ENCODE measurements around the gene TMIGD3. TPM values are rescaled to one million over a fixed set of nuclear protein-coding genes. Genes with fewer than 3 reads are reported as not detected.

TMIGD3 gene
- total RNA-seq, 3 donors from 2014 or later (not counting 1 experiment from before 2014, with no cell fraction given) = 1.0 TPM; not detected in 2

GRCh38 chr1:111463029-111463683 lies 40.3 kb downstream of the TMIGD3 start:
- Histone ChIP-seq H3K27ac (ENCODE audit: low read length) (no peak overlapping the region), H3K4me1 (ENCODE audit: control insufficient read depth, insufficient read depth, low read length) (no peaks in the 10 kb centered on the region), H3K27me3 (ENCODE audit: control insufficient read depth, insufficient read depth, low read length) (no peaks in the 10 kb centered on the region), H3K4me3 (ENCODE audit: low read length) (no peak overlapping the region), H3K9me3 (ENCODE audit: control insufficient read depth, insufficient read depth, low read length) (no peaks in the 10 kb centered on the region), H3K36me3 (ENCODE audit: control insufficient read depth, insufficient read depth, low read length) (peaks cover 51% of the 10 kb centered on the region)
- intact Hi-C loops (cut with micrococcal nuclease) = no loop called here
- ATAC-seq = no peak
- TF ChIP-seq CTCF (IDR thresholded peaks at IDR 0.05) = no peak
- H3K9me3 Mint-ChIP-seq = no peaks in the 10 kb centered on the region
- H3K4me1 Mint-ChIP-seq = peaks cover 0 to 14% of the 10 kb centered on the region in 2 donors
- 96% methylated on average over 3 of the region's 4 CpGs for WGBS (ENCODE audit: insufficient coverage)
- peak overlapping the region; percentile 7 to 64 for H3K27ac Mint-ChIP-seq
- no peak for DNase-seq
- H3K27me3 Mint-ChIP-seq (ENCODE audit: low read depth in 2 of 2) = no peaks in the 10 kb centered on the region
- H3K4me3 Mint-ChIP-seq = no peak overlapping the region
- peaks cover 10% of the 10 kb centered on the region for H3K36me3 Mint-ChIP-seq

GRCh38 chr1:111462370-111463028 lies 40.9 kb downstream of the TMIGD3 start:
- no peaks in the 10 kb centered on the region for H3K27me3 Mint-ChIP-seq (ENCODE audit: low read depth in 2 of 2)
- ATAC-seq = no peak
- peaks cover 0 to 19% of the 10 kb centered on the region in 2 donors for H3K4me1 Mint-ChIP-seq
- DNase-seq = no peak
- TF ChIP-seq CTCF (IDR thresholded peaks at IDR 0.05) = no peak
- Histone ChIP-seq H3K4me3 (ENCODE audit: low read length) (no peak overlapping the region), H3K9me3 (ENCODE audit: control insufficient read depth, insufficient read depth, low read length) (no peaks in the 10 kb centered on the region), H3K36me3 (ENCODE audit: control insufficient read depth, insufficient read depth, low read length) (peaks cover 58% of the 10 kb centered on the region), H3K27ac (ENCODE audit: low read length) (no peak overlapping the region), H3K27me3 (ENCODE audit: control insufficient read depth, insufficient read depth, low read length) (no peaks in the 10 kb centered on the region), H3K4me1 (ENCODE audit: control insufficient read depth, insufficient read depth, low read length) (no peaks in the 10 kb centered on the region)
- intact Hi-C loops (cut with micrococcal nuclease) = no loop called here
- 100% methylated on average over 2 of the region's 4 CpGs for WGBS (ENCODE audit: insufficient coverage)
- peak overlapping the region in 1 of 2 donors; percentile 64 for H3K27ac Mint-ChIP-seq
- peaks cover 10% of the 10 kb centered on the region for H3K36me3 Mint-ChIP-seq
- no peak overlapping the region for H3K4me3 Mint-ChIP-seq
- no peaks in the 10 kb centered on the region for H3K9me3 Mint-ChIP-seq

- 91% methylated on average over 4 of the region's 6 CpGs for WGBS (ENCODE audit: insufficient coverage)
- no peak for ATAC-seq
- H3K9me3 ChIP-seq (ENCODE audit: control insufficient read depth, insufficient read depth, low read length) = no peaks in the 10 kb centered on the region
- Mint-ChIP-seq H3K27me3 (ENCODE audit: low read depth in 2 of 2) (no peaks in the 10 kb centered on the region), H3K4me1 (peaks cover 0 to 19% of the 10 kb centered on the region in 2 donors), H3K27ac (no peak overlapping the region), H3K36me3 (peaks cover 10% of the 10 kb centered on the region), H3K4me3 (no peak overlapping the region), H3K9me3 (no peaks in the 10 kb centered on the region)
- H3K4me3 ChIP-seq (ENCODE audit: low read length) = no peak overlapping the region
- TF ChIP-seq CTCF (IDR thresholded peaks at IDR 0.05) = no peak
- DNase-seq = no peak
- H3K36me3 ChIP-seq (ENCODE audit: control insufficient read depth, insufficient read depth, low read length) = peaks cover 65% of the 10 kb centered on the region
- intact Hi-C loops (cut with micrococcal nuclease) = no loop called here
- no peaks in the 10 kb centered on the region for H3K27me3 ChIP-seq (ENCODE audit: control insufficient read depth, insufficient read depth, low read length)
- no peaks in the 10 kb centered on the region for H3K4me1 ChIP-seq (ENCODE audit: control insufficient read depth, insufficient read depth, low read length)
- H3K27ac ChIP-seq (ENCODE audit: low read length) = no peak overlapping the region
These were observed 41.7 kb downstream of the TMIGD3 start for GRCh38 chr1:111461765-111462164.

Measured in natural killer cell (primary cell).